Mesothelial cell of epicardium (in vitro differentiated cells): ENCODE data around the gene SMAD9. TPM values are rescaled to one million over a fixed set of nuclear protein-coding genes. Genes with fewer than 3 reads are reported as not detected.

Experiments
- DNase-seq, 2 experiments: peaks; one replicate each; pipeline ENCODE4 v3.0.0; 2021; ENCODE audit warnings: low spot score in 2 of 2; ENCODE audit not compliant: unreplicated experiment in 2 of 2
- H3K27ac Mint-ChIP-seq: 2 replicates; pipeline ENCODE4 v1.8.0; 2021; ENCODE audit warnings: mixed read lengths
- H3K27me3 Mint-ChIP-seq: 2 replicates; pipeline ENCODE4 v1.8.0; 2021; ENCODE audit warnings: low read depth, mixed read lengths
- H3K36me3 Mint-ChIP-seq: 2 replicates; pipeline ENCODE4 v1.8.0; 2021; ENCODE audit warnings: mixed read lengths
- H3K4me1 Mint-ChIP-seq: 2 replicates; pipeline ENCODE4 v1.8.0; 2021; ENCODE audit warnings: mixed read lengths
- H3K4me3 Mint-ChIP-seq: 2 replicates; pipeline ENCODE4 v1.8.0; 2021; ENCODE audit warnings: mild to moderate bottlenecking, moderate library complexity, mixed read lengths
- H3K9me3 Mint-ChIP-seq: 2 replicates; pipeline ENCODE4 v1.8.0; 2021; ENCODE audit warnings: mixed read lengths
- total RNA-seq: library from RNA; stranded (reverse); gene quantifications from 3 replicates; pipeline ENCODE4 v1.2.1, GENCODE V29; 2021
- TF ChIP-seq, protein P1 (sequence below): fragments of 200-600 bp; sonication (generic); IDR thresholded peaks from one replicate; pipeline ENCODE4 v1.5.0; 2021; ENCODE audit warnings: antibody characterized with exemption; ENCODE audit not compliant: unreplicated experiment

SMAD9 gene
- total RNA-seq, 1 donor from 2014 or later, result 30.9 TPM

DNA sequence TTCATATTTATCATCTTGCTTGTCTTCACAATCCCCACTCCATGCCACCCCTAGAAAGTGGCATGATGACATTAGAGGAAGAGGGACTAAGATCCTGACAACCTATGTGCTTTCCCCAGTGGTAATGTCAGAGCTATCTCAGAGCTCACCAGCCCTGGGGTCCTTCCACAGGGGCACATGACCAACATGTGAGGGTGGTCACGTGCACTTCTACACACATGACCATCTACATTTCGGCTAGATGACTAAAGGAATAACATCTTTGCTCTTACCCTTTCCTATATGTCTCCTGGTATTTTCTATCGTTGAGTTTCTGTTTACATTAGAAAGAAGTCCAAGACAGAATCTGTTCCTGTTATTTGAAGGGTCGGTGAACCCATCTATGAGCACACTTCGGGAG lies 54.8 kb downstream of the SMAD9 start:
- no peaks in the 10 kb centered on the region for H3K27me3 Mint-ChIP-seq
- peaks cover 34% of the 10 kb centered on the region for H3K36me3 Mint-ChIP-seq
- H3K27ac Mint-ChIP-seq, result no peak overlapping the region
- H3K4me3 Mint-ChIP-seq, result no peak overlapping the region
- no peaks in the 10 kb centered on the region for H3K9me3 Mint-ChIP-seq
- TF ChIP-seq, protein P1, sequence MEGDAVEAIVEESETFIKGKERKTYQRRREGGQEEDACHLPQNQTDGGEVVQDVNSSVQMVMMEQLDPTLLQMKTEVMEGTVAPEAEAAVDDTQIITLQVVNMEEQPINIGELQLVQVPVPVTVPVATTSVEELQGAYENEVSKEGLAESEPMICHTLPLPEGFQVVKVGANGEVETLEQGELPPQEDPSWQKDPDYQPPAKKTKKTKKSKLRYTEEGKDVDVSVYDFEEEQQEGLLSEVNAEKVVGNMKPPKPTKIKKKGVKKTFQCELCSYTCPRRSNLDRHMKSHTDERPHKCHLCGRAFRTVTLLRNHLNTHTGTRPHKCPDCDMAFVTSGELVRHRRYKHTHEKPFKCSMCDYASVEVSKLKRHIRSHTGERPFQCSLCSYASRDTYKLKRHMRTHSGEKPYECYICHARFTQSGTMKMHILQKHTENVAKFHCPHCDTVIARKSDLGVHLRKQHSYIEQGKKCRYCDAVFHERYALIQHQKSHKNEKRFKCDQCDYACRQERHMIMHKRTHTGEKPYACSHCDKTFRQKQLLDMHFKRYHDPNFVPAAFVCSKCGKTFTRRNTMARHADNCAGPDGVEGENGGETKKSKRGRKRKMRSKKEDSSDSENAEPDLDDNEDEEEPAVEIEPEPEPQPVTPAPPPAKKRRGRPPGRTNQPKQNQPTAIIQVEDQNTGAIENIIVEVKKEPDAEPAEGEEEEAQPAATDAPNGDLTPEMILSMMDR, result no peak
- no peak for DNase-seq
- no peaks in the 10 kb centered on the region for H3K4me1 Mint-ChIP-seq

DNA sequence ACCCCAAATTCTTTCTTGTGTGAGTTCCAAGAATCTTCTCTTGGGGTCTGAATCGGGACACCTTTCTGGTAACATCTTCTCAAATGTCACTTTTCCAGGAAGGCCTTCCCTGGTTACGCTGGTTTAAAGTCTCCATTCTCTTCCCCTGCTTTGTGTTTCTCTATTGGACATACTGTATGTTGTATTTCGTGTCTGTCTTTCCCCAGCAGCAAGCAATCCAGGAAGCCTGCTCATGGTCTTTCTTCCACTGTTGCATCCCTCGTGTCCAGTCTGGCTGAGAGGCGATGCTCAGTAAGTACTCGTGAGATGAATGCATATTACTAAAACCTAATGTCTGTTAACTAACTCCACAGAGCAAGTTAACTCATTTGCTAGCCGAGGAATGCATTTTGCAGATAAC lies 57.3 kb downstream of the SMAD9 start:
- Mint-ChIP-seq H3K9me3 (no peaks in the 10 kb centered on the region), H3K27ac (no peak overlapping the region), H3K27me3 (no peaks in the 10 kb centered on the region), H3K4me1 (no peaks in the 10 kb centered on the region), H3K4me3 (no peak overlapping the region), H3K36me3 (peaks cover 28% of the 10 kb centered on the region)
- TF ChIP-seq, protein P1, result no peak
- no peak for DNase-seq

DNA sequence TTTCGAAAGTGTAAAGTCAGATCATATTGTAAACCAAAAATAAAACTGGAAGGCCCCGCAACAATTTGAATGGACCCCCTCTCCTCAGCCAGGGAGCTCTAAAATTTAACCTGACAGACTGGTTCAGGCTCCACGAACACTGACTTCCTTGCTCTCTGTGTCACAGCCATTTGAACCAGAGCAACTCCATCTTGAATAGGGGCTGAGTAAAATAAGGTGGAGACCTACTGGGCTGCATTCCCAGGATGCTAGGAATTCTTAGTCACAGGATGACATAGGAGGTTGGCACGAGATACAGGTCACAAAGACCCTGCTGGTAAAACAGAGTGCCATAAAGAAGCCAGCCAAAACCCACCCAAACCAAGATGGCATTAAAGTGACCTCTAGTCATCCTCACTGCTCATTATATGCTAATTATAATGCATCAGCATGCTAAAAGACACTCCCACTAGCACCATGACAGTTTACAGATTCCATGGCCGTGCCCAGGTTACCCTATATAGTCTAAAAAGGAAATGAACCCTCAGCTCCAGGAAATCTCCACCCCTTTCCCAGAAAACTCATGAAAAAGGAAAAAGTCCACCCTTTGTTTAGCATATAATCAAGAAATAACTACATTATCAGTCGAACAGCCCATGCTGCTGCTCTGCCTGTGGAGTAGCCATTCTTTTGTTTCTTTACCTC lies 57.9 kb downstream of the SMAD9 start:
- H3K36me3 Mint-ChIP-seq, result peaks cover 31% of the 10 kb centered on the region
- H3K9me3 Mint-ChIP-seq, result no peaks in the 10 kb centered on the region
- no peaks in the 10 kb centered on the region for H3K4me1 Mint-ChIP-seq
- no peaks in the 10 kb centered on the region for H3K27me3 Mint-ChIP-seq
- TF ChIP-seq, protein P1, result no peak
- H3K27ac Mint-ChIP-seq, result no peak overlapping the region
- no peak overlapping the region for H3K4me3 Mint-ChIP-seq
- no peak for DNase-seq

DNA sequence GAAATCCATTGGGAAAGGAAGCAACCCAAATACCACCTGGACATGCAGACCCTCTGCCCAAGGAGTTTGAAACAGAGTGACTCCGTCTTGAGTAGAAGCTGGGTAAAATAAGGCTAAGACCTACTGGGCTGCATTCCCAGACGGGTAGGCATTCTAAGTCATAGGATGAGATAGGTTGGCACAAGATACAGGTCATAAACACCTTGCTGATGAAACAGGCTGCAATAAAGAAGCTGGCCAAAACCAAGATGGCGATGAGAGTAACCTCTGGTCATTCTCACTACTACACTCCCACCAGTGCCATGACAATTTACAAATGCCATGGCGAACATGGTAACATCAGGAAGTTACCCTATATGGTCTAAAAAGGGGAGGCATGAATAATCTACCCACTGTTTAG lies 60.8 kb downstream of the SMAD9 start:
- Mint-ChIP-seq H3K9me3 (no peaks in the 10 kb centered on the region), H3K27ac (no peak overlapping the region), H3K4me3 (no peak overlapping the region)

DNA sequence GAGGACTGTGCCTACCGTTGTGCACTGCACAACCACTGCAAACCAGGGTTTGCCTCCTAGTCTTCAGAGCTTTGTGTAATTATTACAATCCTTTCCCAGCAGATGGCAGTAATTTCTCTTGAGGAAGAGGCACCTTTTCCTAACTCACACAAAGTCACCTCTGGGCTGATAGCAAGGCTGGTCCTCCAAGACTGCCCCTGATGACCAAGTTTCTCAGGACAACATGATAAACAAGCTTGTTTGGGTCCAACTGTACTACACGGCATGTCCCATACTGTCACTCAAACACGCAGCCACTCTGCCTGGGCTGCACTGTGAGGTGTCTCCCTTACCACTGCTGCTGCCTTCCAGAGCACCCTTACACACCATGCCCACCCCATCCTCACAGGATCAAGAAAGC lies 61.7 kb downstream of the SMAD9 start:
- no peaks in the 10 kb centered on the region for H3K4me1 Mint-ChIP-seq

More for the DNA sequence above, 60.8 kb downstream of the SMAD9 start:
- DNase-seq, result no peak
- TF ChIP-seq, protein P1, result no peak
- no peaks in the 10 kb centered on the region for H3K4me1 Mint-ChIP-seq
- H3K36me3 Mint-ChIP-seq, result peaks cover 19% of the 10 kb centered on the region
- no peaks in the 10 kb centered on the region for H3K27me3 Mint-ChIP-seq

More for the DNA sequence above, 61.7 kb downstream of the SMAD9 start:
- DNase-seq, result no peak
- Mint-ChIP-seq H3K27me3 (no peaks in the 10 kb centered on the region), H3K9me3 (no peaks in the 10 kb centered on the region), H3K4me3 (no peak overlapping the region), H3K36me3 (peaks cover 18% of the 10 kb centered on the region), H3K27ac (no peak overlapping the region)
- TF ChIP-seq, protein P1, result peak; percentile 34
